HuH-7 (cell line): ENCODE results near the gene CGB5.

ENCODE experiments used
- DNase-seq: peaks from one replicate; pipeline ENCODE4 v3.0.0; 2011; ENCODE audit warnings: low spot score

The CGB5 gene

GRCh38 chr19:49086296-49086695 lies 42.6 kb downstream of the CGB5 start:
- no peak for DNase-seq

- DNase-seq: no peak
These were observed 47.9 kb downstream of the CGB5 start for GRCh38 chr19:49091391-49092038.

GRCh38 chr19:49092686-49093085 lies 49.0 kb downstream of the CGB5 start:
- DNase-seq: no peak
